NCI-H2081 (cell line): ENCODE measurements around the gene CYP2A6.
"Not testable (repeated sequence)": the region's sequence is repeated elsewhere in the genome, so short reads cannot be mapped to it uniquely, and the experiment has no call there.

Experiments used
- DNase-seq, 2 experiments: peaks; one replicate each; lab custom pipeline; 2025; lab: John Stamatoyannopoulos, UW

The CYP2A6 gene

GRCh38 chr19:40843653-40844052, 6.6 kb downstream of the CYP2A6 start:
- DNase-seq = not testable (repeated sequence)

- DNase-seq = not testable (repeated sequence)
Observed at GRCh38 chr19:40842997-40843652, 7.1 kb downstream of the CYP2A6 start.

- DNase-seq = not testable (repeated sequence)
Observed at GRCh38 chr19:40842012-40842411, 8.2 kb downstream of the CYP2A6 start.

- not testable (repeated sequence) for DNase-seq
Observed at GRCh38 chr19:40838477-40838876, 11.8 kb downstream of the CYP2A6 start.

- no peak for DNase-seq
Observed at GRCh38 chr19:40836754-40837429, 13.4 kb downstream of the CYP2A6 start.

DNA sequence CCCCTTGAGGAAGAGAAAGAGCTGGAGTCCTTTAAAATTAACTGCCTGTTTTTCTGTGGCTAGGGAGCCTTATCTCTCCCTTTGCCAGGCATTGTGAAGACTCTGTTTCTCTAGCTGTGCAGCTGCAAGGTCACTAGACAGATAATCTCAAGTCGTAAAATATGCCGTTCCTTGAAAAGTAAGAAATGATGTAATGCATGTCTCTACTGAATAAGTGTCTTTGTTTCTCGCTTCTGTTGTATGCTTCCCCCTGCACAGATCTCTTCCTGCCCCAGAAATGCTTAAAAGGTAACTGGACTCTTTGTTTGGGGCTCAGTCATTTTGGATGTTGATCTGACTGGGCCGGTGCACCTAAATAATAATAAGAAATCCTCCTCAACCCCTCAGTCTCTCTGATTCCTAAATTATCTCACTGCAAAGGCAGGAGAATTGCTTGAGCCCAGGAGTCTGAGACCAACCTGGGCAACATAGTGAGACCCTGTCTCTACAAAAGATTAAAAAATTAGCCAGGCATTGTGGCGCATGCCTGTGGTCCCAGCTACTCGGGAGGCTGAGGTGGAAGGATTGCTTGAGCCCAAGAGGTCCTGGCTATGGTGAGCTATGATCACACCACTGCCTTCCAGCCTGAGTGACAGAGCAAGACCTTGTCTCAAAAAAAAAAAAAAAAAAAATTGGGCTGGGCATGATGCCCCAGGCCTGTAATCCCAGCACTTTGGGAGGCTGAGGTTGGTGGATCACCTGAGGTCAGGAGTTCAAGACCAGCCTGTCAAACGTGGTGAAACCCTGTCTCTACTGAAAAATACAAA, 16.3 kb downstream of the CYP2A6 start:
- not testable (repeated sequence) for DNase-seq

- not testable (repeated sequence) for DNase-seq
Observed at GRCh38 chr19:40832431-40832790, 17.8 kb downstream of the CYP2A6 start.

GRCh38 chr19:40831502-40832430, 18.5 kb downstream of the CYP2A6 start:
- DNase-seq = no peak

DNA sequence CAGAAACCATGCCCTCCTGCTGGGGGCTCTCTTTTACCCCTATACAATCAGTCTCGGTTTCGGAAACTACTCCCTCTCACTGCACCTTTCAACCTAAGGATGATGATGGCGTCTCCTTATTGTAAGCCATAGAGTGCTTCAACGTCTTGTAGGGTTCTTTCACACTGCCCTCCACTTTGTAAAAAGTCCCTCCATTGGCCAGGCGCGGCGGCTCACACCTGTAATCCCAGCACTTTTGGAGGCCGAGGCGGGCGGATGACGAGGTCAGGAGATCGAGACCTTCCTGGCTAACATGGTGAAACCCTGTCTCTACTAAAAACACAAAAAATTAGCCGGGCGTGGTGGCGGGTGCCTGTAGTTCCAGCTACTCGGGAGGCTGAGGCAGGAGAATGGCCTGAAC, 19.5 kb downstream of the CYP2A6 start:
- not testable (repeated sequence) for DNase-seq

DNA sequence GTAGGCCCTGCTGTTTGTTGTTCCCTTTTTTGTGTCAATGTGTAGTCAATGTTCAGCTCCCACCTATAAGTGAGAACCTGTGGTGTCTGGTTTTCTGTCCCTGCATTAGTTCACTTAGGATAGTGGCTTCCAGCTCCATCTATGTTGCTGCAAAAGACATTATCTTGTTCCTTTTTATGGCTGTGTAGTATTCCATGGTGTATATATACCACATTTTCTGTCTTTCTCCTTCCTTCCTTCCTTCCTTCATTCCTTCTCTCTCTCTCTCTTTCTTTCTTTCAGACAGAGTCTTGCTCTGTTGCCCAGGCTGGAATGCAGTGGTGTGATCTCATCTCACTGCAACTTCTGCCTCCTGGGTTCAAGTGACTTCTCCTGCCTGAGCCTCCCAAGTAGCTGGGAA, 21.0 kb downstream of the CYP2A6 start:
- DNase-seq = no peak

DNA sequence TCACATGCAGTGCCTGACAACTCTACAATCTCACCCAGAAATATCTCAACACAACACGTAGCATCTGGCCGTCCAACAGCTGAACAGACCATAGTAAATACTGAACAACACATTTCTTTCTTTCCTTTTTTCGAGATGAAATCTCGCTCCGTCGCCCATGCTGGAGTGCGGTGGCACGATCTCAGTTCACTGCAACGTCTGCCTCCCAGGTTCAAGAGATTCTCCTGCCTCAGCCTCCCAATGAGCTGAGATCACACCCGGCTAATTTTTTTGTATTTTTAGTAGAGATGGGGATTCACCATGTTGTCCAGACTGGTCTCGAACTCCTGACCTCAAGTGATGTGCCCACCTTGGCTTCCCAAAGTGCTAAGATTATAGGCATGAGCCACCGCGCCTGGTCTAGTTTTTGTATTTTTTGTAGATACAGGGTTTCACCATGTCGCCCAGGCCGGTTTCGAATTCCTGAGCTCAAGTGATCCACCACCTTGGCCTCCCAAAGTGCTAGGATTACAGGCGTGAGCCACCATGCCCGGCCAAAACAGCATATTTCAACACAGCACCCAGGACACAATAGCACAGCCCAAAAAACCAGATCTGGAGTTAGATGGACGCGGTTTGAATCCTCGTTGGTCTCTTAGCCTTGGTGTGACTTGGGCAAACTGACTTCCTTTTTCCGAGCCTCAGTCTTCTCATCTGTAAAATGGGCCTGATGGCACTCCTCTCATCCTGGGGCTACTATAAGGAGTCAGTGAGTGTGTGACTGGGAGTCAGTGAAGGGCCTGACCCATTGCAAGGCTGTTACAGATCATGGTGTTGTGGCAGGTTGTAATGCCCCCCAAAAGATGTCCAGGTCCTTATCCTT, 22.6 kb downstream of the CYP2A6 start:
- no peak for DNase-seq

- DNase-seq = not testable (repeated sequence)
Observed at GRCh38 chr19:40826699-40827385, 23.4 kb downstream of the CYP2A6 start.

GRCh38 chr19:40826312-40826698, 23.9 kb downstream of the CYP2A6 start:
- not testable (repeated sequence) for DNase-seq

DNA sequence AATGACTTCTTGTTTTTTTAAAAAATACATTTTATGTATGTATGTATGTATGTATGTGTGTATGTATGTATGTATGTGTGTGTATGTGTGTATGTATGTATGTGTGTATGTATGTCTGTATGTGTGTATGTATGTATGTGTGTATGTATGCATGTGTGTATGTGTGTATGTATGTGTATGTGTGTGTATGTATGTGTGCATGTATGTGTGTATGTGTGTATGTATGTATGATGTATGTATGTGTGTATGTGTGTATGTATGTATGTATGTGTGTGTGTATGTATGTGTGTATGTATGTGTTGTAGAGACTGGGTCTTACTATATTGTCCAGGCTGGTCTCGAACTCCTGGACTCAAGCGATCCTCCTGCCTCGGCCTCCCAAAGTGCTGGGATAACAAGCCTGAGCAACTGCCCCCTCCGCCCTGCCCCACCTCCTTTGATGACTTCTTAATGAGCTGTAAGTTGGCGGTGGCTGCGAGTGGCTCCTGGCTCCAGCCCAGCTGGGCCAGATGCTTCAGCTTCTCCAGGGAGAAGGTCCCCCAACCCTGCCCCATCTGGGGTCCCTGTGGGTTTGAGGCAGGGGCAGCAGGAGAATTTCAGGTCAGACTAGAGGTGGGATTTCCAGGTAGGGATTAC, 24.7 kb downstream of the CYP2A6 start:
- not testable (repeated sequence) for DNase-seq

DNA sequence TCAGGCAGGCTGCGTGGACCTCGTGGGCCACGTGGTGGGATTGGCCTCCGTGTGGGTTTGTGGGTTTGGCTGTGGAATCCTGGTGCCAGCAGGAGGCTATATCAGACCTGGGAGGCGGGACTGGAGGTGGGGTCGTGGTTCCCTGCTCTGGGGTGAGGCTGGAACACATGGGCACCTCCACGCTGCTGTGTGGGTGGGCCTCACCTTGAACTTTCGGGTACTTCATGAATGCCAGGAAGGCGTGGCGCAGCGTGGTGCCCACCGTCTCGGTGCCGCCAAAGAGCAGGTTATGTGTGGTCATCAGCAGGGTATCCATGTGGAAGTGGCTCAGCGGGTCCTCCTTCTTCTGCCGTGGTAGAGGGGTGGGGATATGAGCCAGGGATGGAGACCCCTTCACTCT, 25.3 kb downstream of the CYP2A6 start:
- not testable (repeated sequence) for DNase-seq

DNA sequence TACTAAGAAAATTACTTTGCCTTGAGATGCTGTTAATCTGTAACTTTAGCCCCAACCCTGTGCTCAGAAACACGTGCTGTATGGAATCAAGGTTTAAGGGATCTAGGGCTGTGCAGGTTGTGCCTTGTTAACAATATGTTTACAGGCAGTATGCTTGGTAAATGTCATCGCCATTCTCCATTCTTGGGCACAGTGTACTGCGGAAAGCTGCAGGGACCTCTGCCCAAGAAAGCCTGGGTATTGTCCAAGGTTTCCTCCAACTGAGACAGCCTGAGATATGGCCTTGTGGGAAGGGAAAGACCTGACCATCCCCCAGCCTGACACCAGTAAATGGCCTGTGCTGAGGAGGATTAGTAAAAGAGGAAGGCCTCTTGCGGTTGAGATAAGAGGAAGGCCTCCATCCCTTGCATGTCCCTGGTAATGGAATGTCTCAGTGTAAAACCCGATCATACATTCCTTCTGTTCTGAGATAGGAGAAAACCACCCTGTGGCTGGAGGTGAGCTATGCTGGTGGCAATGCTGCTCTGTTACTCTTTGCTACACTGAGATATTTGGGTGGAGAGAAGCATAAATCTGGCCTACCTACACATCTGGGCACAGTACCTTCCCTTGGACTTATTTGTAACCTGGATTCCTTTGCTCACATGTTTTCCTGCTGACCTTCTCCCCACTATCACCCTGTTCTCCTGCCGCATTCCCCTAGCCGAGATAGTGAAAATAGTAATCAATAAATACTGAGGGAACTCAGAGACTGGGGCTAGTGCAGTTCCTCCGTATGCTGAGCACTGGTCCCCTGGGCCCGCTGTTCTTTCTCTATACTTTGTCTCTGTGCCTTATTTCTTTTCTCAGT, 27.3 kb downstream of the CYP2A6 start:
- DNase-seq = not testable (repeated sequence)

DNA sequence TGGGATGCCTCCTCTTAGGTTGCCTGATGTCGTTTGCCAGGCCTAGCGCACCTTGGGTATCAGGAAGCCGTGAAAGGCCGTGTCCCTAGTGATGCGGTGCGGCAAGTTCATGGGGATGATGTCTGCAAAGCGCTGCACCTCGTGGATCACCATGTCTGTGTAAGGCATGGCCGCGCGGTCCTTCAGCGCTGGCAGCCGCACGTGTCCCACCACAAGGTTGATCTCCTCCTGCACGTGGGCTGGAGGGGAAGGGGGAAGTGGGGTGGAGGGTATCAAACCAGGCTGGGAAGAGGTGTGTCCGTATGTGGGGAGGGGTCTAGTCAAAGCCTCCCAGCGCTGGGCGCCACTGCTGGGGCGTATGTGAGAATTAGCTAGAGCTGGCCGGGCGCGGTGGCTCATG, 28.1 kb downstream of the CYP2A6 start:
- no peak for DNase-seq

- DNase-seq = peak; percentile 8 to 22
Observed at GRCh38 chr19:40819479-40820234, 30.6 kb downstream of the CYP2A6 start.
